HepG2 (cell line): Measurements from ENCODE around the gene C10orf67. TPM values are rescaled to one million over a fixed set of nuclear protein-coding genes. Genes with fewer than 3 reads are reported as not detected.

Source experiments
- ATAC-seq: fragments of 200-7000 bp; cut with Tn5 transposase; 3 replicates; pipeline ENCODE4 v1.9.1; 2020; ENCODE audit warnings: mild to moderate bottlenecking, moderate library complexity
- BruUV-seq: library from RNA; stranded (reverse); fragments of 400-500 nt; replicated peaks from 2 replicates; lab custom pipeline; 2021; lab: Mats Ljungman, UMichigan
- CTCF ChIA-PET: fragments of 300-600 bp; formaldehyde crosslinking; extraction: SDS; loops from one replicate; lab custom pipeline; 2021; ENCODE audit warnings: low total read pairs, inconsistent platforms, low intra/inter-chr PET ratio; lab: Yijun Ruan, JAX
- POLR2A ChIA-PET: fragments of 350-600 bp; sonication (Branson Sonifier 250); formaldehyde crosslinking; loops from one replicate; lab custom pipeline; 2020; ENCODE audit warnings: antibody characterized with exemption, inconsistent platforms; lab: Yijun Ruan, JAX
- DNase-seq: peaks from one replicate; pipeline ENCODE4 v3.0.0-alpha.2; 2015; ENCODE audit warnings: low spot score
- FAIRE-seq: peaks from 3 replicates; lab custom pipeline; 2011; peaks lifted over from hg19 to GRCh38; lab: Jason Lieb, UNC
- H2AFZ ChIP-seq: one replicate; pipeline ENCODE4 v1.6.1; 2011; ENCODE audit warnings: low read length, inconsistent platforms
- H3K27ac ChIP-seq: fragments of 300-600 bp; 3 replicates; pipeline ENCODE4 v1.8.0; 2011; ENCODE audit warnings: mixed run types, mild to moderate bottlenecking, mixed read lengths, low read length, inconsistent platforms; ENCODE audit not compliant: insufficient read depth; ENCODE audit errors: extremely low read length
- H3K27me3 ChIP-seq, 2 experiments: fragments of 200-600 bp in 1 of 2; 2 replicates in 1 of 2; 3 replicates in 1 of 2; pipeline versions ENCODE4 v1.6.0 to v1.8.0; 2011; ENCODE audit warnings: low read length in 2 of 2, mild to moderate bottlenecking in 2 of 2, moderate library complexity in 2 of 2, inconsistent platforms in 1 of 2; ENCODE audit not compliant: insufficient read depth in 2 of 2, control insufficient read depth in 1 of 2
- H3K36me3 ChIP-seq, 2 experiments: fragments of 200-600 bp in 1 of 2; replicated peaks in 1 of 2; 2 replicates in 1 of 2; 3 replicates in 1 of 2; pipeline versions ENCODE4 v1.5.1 to v1.8.0; 2011; ENCODE audit warnings: low read length in 2 of 2, inconsistent platforms in 1 of 2; ENCODE audit not compliant: insufficient read depth in 2 of 2, control insufficient read depth in 1 of 2
- H3K4me1 ChIP-seq: 2 replicates; pipeline ENCODE4 v1.5.1; 2012; ENCODE audit warnings: low read length, inconsistent platforms; ENCODE audit not compliant: insufficient read depth
- H3K4me2 ChIP-seq: 2 replicates; pipeline ENCODE4 v1.6.0; 2011; ENCODE audit warnings: low read depth, low read length, inconsistent platforms
- H3K4me3 ChIP-seq, 3 experiments: fragments of 200-600 bp in 1 of 3; sonication (generic), shearing (Covaris generic) in 1 of 3; replicated peaks in 1 of 3; 2 replicates each; pipeline ENCODE4 v1.5.1; 2011 to 2016; ENCODE audit warnings: low read length in 3 of 3, inconsistent platforms in 2 of 3, low read depth in 2 of 3, mild to moderate bottlenecking in 2 of 3, control low read depth in 1 of 3, mixed read lengths in 1 of 3; ENCODE audit not compliant: insufficient read depth in 1 of 3
- H3K79me2 ChIP-seq: one replicate; pipeline ENCODE4 v1.6.1; 2011; ENCODE audit warnings: low read length, inconsistent platforms; ENCODE audit not compliant: insufficient read depth
- H3K9ac ChIP-seq: 2 replicates; pipeline ENCODE4 v1.6.0; 2011; ENCODE audit warnings: mild to moderate bottlenecking, low read depth, low read length, inconsistent platforms; ENCODE audit not compliant: insufficient read depth
- H3K9me3 ChIP-seq: 2 replicates; pipeline ENCODE4 v1.5.1; 2012; ENCODE audit warnings: mild to moderate bottlenecking, low read length
- H4K20me1 ChIP-seq: 2 replicates; pipeline ENCODE4 v1.6.0; 2011; ENCODE audit warnings: inconsistent platforms, mild to moderate bottlenecking, low read length, moderate library complexity; ENCODE audit not compliant: insufficient read depth
- AFF4 ChIP-seq: sonication (generic); formaldehyde crosslinking; IDR thresholded peaks from 2 replicates; pipeline ENCODE4 v1.4.0; 2020; ENCODE audit warnings: missing genetic modification reagents
- ERF ChIP-seq: IDR thresholded peaks from 2 replicates; pipeline ENCODE4 v1.6.1; 2018; ENCODE audit warnings: missing biosample characterization, missing genetic modification reagents
- FIP1L1 ChIP-seq: fragments of 200-400 bp; formaldehyde crosslinking; IDR thresholded peaks from 2 replicates; pipeline ENCODE4 v1.6.1; 2018; ENCODE audit warnings: low read depth, mild to moderate bottlenecking, low read length, moderate library complexity, borderline replicate concordance; ENCODE audit not compliant: insufficient read depth
- GABPB1 ChIP-seq: IDR thresholded peaks from 2 replicates; pipeline ENCODE4 v1.6.1; 2016; ENCODE audit warnings: mild to moderate bottlenecking, missing genetic modification reagents, moderate library complexity, missing compliant biosample characterization
- GLI4 ChIP-seq: sonication (generic); formaldehyde crosslinking; IDR thresholded peaks from 2 replicates; pipeline ENCODE4 v1.5.1; 2020; ENCODE audit warnings: missing genetic modification reagents, mild to moderate bottlenecking, moderate library complexity, borderline replicate concordance
- MEF2D ChIP-seq: sonication (generic); formaldehyde crosslinking; IDR thresholded peaks from 2 replicates; pipeline ENCODE4 v1.5.1; 2020; ENCODE audit warnings: mild to moderate bottlenecking, missing genetic modification reagents
- MXD4 ChIP-seq: IDR thresholded peaks from 2 replicates; pipeline ENCODE4 v1.6.1; 2016; ENCODE audit warnings: mild to moderate bottlenecking, missing biosample characterization, missing genetic modification reagents
- SIX4 ChIP-seq: sonication (generic); formaldehyde crosslinking; IDR thresholded peaks from 2 replicates; pipeline ENCODE4 v1.4.0; 2020; ENCODE audit warnings: missing genetic modification reagents
- U2AF1 ChIP-seq: fragments of 200-400 bp; formaldehyde crosslinking; optimal IDR thresholded peaks from 2 replicates; pipeline ENCODE3; 2017; ENCODE audit warnings: mild to moderate bottlenecking, low read depth, low read length
- ZMYM3 ChIP-seq: sonication (generic); formaldehyde crosslinking; IDR thresholded peaks from 2 replicates; pipeline ENCODE4 v1.5.1; 2020; ENCODE audit warnings: mild to moderate bottlenecking, missing genetic modification reagents
- ZNF335 ChIP-seq: sonication (generic); formaldehyde crosslinking; IDR thresholded peaks from 2 replicates; pipeline ENCODE4 v1.4.0; 2020; ENCODE audit warnings: missing genetic modification reagents
- ZNF569 ChIP-seq: sonication (generic); formaldehyde crosslinking; IDR thresholded peaks from 2 replicates; pipeline ENCODE4 v1.5.0; 2020; ENCODE audit warnings: mild to moderate bottlenecking, missing genetic modification reagents, moderate library complexity, borderline replicate concordance
- ZSCAN20 ChIP-seq: sonication (generic); formaldehyde crosslinking; IDR thresholded peaks from 2 replicates; pipeline ENCODE4 v1.4.0; 2020; ENCODE audit warnings: missing genetic modification reagents, mild to moderate bottlenecking, borderline replicate concordance
- ZSCAN25 ChIP-seq: sonication (generic); formaldehyde crosslinking; IDR thresholded peaks from 2 replicates; pipeline ENCODE4 v1.8.0; 2022; ENCODE audit warnings: mild to moderate bottlenecking, missing genetic modification reagents
- WGBS: methylation state at CpG from one replicate; pipeline ENCODE4 v1.1.6; 2017; ENCODE audit warnings: low lambda C conversion rate; 5-methylcytosine and 5-hydroxymethylcytosine counted together
- in situ Hi-C: cut with HindIII; loops from 2 replicates; pipeline ENCODE4 v1.10.0; 2017; ENCODE audit warnings: low pct_unique_long_range_greater_than_20kb; ENCODE audit not compliant: extremely low pct_ligation_motif_present
- intact Hi-C: fragments of 100-400 bp; cut with micrococcal nuclease; formaldehyde crosslinking; loops from one replicate; pipeline ENCODE4 v1.10.0; 2022; ENCODE audit not compliant: unreplicated experiment
- polyA plus RNA-seq, 8 experiments: library from polyadenylated mRNA; depleted of rRNA in 3 of 8; stranded (reverse) in 7 of 8; unstranded in 1 of 8; fragments of >200 nt; fragmentation: Illumina TruSeq in 4 of 8; extraction: Trizol in 4 of 8; gene quantifications; 2 replicates each; pipeline versions ENCODE4 v1.2.1 to v1.2.3, GENCODE V29; 2011 to 2016; ENCODE audit warnings: low read depth in 4 of 8, missing spikeins in 1 of 8, mixed read lengths in 1 of 8; ENCODE audit not compliant: insufficient read depth in 1 of 8
- total RNA-seq, 5 experiments: library from RNA; depleted of rRNA; stranded (reverse); fragments of >200 nt; fragmentation: Illumina TruSeq; extraction: Trizol; gene quantifications; 2 replicates each; pipeline ENCODE4 v1.2.3, GENCODE V29; 2016; ENCODE audit warnings: low read depth in 1 of 5
- TF ChIP-seq, protein P1 (sequence below): IDR thresholded peaks from 2 replicates; pipeline ENCODE4 v1.6.1; 2012; ENCODE audit warnings: low read length, improper control_type of control experiment

Gene C10orf67
- total and polyA plus RNA-seq, 2 of the 13 experiments (the other 11 are each of a cell fraction or from before 2014, with no cell fraction given): not detected

DNA sequence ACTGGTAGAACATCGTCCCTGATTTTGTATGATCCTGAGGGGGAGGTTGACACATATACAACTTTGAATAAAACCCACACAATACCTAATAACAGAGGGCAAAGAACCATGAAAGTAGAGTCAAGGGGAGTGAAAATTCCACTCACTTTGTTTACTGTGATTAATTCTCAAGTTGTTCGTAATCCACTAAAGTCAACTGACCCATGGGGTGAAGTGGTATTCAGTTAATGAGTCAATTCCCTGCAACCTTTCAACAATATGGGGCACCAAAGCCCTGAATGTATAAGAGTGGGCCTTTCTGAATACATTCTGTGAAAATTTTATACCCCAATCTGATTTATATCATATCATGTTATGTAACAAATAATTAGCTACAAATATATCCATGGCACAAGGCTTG is 39.0 kb upstream of the C10orf67 start (continued):
- TF ChIP-seq GLI4 (CRISPR knock-in tag) (no peak), ZNF335 (CRISPR knock-in tag) (no peak)

GRCh38 chr10:23381298-23382040 is 36.9 kb upstream of the C10orf67 start:
- intact Hi-C loops: no loop called here
- H3K9ac ChIP-seq: no peak overlapping the region
- 15% methylated on average over 3 of the region's 3 CpGs for WGBS
- H4K20me1 ChIP-seq: no peaks in the 10 kb centered on the region
- H3K4me1 ChIP-seq: no peaks in the 10 kb centered on the region
- no peak overlapping the region for H2AFZ ChIP-seq
- ChIA-PET CTCF (no interaction called here), POLR2A (no interaction called here)
- no peak overlapping the region for H3K27ac ChIP-seq
- no peak overlapping the region for H3K4me2 ChIP-seq
- H3K79me2 ChIP-seq: no peaks in the 10 kb centered on the region
- no peaks in the 10 kb centered on the region for H3K9me3 ChIP-seq
- DNase-seq (no peak), ATAC-seq (no peak), FAIRE-seq (no peak)
- no peaks in the 10 kb centered on the region; a peak in 1 of 5 replicates for H3K27me3 ChIP-seq
- in situ Hi-C loops: no loop called here
- H3K4me3 ChIP-seq: no peak overlapping the region
- no TSS peak for BruUV-seq
- no peaks in the 10 kb centered on the region for H3K36me3 ChIP-seq
- no peak for TF ChIP-seq MEF2D (CRISPR knock-in tag)
- TF ChIP-seq ERF (CRISPR knock-in tag): no peak
- no peak for TF ChIP-seq MXD4 (CRISPR knock-in tag)
- no peak for TF ChIP-seq ZMYM3
- TF ChIP-seq, protein P1, sequence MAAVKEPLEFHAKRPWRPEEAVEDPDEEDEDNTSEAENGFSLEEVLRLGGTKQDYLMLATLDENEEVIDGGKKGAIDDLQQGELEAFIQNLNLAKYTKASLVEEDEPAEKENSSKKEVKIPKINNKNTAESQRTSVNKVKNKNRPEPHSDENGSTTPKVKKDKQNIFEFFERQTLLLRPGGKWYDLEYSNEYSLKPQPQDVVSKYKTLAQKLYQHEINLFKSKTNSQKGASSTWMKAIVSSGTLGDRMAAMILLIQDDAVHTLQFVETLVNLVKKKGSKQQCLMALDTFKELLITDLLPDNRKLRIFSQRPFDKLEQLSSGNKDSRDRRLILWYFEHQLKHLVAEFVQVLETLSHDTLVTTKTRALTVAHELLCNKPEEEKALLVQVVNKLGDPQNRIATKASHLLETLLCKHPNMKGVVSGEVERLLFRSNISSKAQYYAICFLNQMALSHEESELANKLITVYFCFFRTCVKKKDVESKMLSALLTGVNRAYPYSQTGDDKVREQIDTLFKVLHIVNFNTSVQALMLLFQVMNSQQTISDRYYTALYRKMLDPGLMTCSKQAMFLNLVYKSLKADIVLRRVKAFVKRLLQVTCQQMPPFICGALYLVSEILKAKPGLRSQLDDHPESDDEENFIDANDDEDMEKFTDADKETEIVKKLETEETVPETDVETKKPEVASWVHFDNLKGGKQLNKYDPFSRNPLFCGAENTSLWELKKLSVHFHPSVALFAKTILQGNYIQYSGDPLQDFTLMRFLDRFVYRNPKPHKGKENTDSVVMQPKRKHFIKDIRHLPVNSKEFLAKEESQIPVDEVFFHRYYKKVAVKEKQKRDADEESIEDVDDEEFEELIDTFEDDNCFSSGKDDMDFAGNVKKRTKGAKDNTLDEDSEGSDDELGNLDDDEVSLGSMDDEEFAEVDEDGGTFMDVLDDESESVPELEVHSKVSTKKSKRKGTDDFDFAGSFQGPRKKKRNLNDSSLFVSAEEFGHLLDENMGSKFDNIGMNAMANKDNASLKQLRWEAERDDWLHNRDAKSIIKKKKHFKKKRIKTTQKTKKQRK: no peak
- no peak for TF ChIP-seq SIX4
- no peak for TF ChIP-seq ZSCAN20
- TF ChIP-seq ZNF569 (CRISPR knock-in tag): no peak
- no peak for TF ChIP-seq FIP1L1
- TF ChIP-seq U2AF1: no peak
- no peak for TF ChIP-seq GABPB1 (CRISPR knock-in tag)
- TF ChIP-seq AFF4 (CRISPR knock-in tag): no peak
- TF ChIP-seq ZSCAN25 (CRISPR knock-in tag): no peak
